ENCODE results near the gene FBXO17. TPM values are rescaled to one million over a fixed set of nuclear protein-coding genes. Genes with fewer than 3 reads are reported as not detected.
A peak's percentile ranks its signal among the peaks of the same experiment; 100 is the strongest.

FBXO17 gene
- total RNA-seq, 2 experiments from 2014 or later: not detected

DNA sequence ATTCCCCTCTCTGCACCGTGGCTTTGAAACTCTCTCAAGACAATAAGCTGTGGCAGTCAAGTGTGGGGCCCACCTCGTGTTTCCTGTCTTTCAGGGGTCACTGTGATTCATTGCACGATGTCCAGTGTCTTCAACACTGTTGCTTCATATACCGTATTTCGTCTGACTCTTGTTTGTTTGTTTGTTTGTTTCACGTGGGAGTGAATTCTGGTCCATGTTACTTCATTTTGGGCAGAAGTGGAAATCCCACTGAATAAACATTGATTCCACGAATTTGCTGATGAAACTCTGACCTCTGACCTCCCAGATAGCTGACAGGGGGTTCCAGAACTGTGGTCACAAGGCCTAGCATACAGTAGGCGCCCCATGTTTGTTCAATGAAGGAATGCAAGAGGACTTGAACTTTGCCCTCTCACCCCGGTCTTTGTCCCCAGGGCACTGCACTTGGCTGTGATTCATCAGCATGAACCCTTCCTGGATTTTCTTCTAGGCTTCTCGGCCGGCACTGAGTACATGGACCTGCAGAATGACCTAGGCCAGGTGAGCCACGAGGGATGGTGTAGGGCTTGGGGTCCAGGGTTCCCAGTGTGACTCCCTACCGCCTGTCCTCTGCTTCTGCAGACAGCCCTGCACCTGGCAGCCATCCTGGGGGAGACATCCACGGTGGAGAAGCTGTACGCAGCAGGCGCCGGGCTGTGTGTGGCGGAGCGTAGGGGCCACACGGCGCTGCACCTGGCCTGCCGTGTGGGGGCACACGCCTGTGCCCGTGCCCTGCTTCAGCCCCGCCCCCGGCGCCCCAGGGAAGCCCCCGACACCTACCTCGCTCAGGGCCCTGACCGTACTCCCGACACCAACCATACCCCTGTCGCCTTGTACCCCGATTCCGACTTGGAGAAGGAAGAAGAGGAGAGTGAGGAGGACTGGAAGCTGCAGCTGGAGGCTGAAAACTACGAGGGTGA lies 70.7 kb downstream of the FBXO17 start:
- ATAC-seq (ENCODE audit: poor library complexity): no peak
- DNase-seq: peak in 1 of 14 experiments; percentile 25
- Histone ChIP-seq H3K27me3 (ENCODE audit: control insufficient read depth in 1 of 2, insufficient read depth in 2 of 2, low read length in 2 of 2) (no peaks in the 10 kb centered on the region), H3K4me1 (ENCODE audit: insufficient read depth, low read length) (peaks cover 26% of the 10 kb centered on the region), H3K4me3 (ENCODE audit: low read length) (no peak overlapping the region), H3K27ac (ENCODE audit: low read depth in 1 of 2, low read length in 2 of 2) (no peak overlapping the region), H3K36me3 (ENCODE audit: insufficient read depth, low read length) (peaks cover 42% of the 10 kb centered on the region), H3K9me3 (ENCODE audit: control insufficient read depth in 1 of 2, insufficient read depth in 1 of 2, low read length in 2 of 2) (no peaks in the 10 kb centered on the region)
- Mint-ChIP-seq H3K27ac (no peak overlapping the region), H3K4me3 (no peak overlapping the region), H3K4me1 (ENCODE audit: low read depth) (peaks cover 28% of the 10 kb centered on the region), H3K9me3 (no peaks in the 10 kb centered on the region), H3K27me3 (no peaks in the 10 kb centered on the region), H3K36me3 (ENCODE audit: low read depth) (peaks cover 39% of the 10 kb centered on the region)
- CTCF ChIA-PET: no interaction called here
- no peak for TF ChIP-seq CTCF (IDR thresholded peaks at IDR 0.05)
- intact Hi-C loops (cut with DNase I, micrococcal nuclease): no loop called here
- POLR2A ChIA-PET: no interaction called here

DNA sequence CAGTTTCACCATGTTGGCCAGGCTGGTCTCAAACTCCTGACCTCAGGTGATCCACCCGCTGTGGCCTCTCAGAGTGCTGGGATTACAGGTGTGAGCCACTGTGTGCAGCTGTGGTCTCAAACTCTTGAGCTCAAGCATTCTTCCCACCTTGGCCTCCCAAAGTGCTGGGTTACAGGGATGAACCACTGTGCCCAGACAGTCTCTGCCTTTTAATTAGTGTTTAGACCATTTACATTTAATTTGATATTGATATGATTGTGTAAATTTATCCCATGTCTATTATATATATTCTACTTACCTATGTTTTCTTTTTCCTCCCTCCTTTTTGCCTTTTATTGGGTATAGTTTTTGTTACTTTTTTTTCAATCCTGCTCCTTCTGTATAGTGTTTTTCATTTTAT lies 73.9 kb downstream of the FBXO17 start:
- Mint-ChIP-seq H3K9me3 (no peaks in the 10 kb centered on the region), H3K36me3 (ENCODE audit: low read depth) (peaks cover 35% of the 10 kb centered on the region), H3K4me1 (ENCODE audit: low read depth) (peaks cover 47% of the 10 kb centered on the region), H3K27me3 (no peaks in the 10 kb centered on the region), H3K27ac (no peak overlapping the region), H3K4me3 (peak overlapping the region; percentile 93)
- Histone ChIP-seq H3K36me3 (ENCODE audit: insufficient read depth, low read length) (peaks cover 25% of the 10 kb centered on the region), H3K9me3 (ENCODE audit: control insufficient read depth in 1 of 2, insufficient read depth in 1 of 2, low read length in 2 of 2) (no peaks in the 10 kb centered on the region), H3K27ac (ENCODE audit: low read depth in 1 of 2, low read length in 2 of 2) (no peak overlapping the region), H3K27me3 (ENCODE audit: control insufficient read depth in 1 of 2, insufficient read depth in 2 of 2, low read length in 2 of 2) (no peaks in the 10 kb centered on the region), H3K4me1 (ENCODE audit: insufficient read depth, low read length) (peaks cover 41% of the 10 kb centered on the region), H3K4me3 (ENCODE audit: low read length) (no peak overlapping the region)
- ChIA-PET POLR2A (interaction anchor here (2.5 kb wide), 1 partner anchor 28 kb away, joined by 27 read pairs; the partner anchor contains the start of genes MRPS12 and SARS2), CTCF (interaction anchor here (1.1 to 2.9 kb wide), 3 partner anchors 14 to 132 kb away, joined by 3 to 46 read pairs (median 9); partner anchors contain the start of genes MRPS12 and SARS2)
- no peak for DNase-seq
- intact Hi-C loops (cut with DNase I, micrococcal nuclease): no loop called here
- ATAC-seq (ENCODE audit: poor library complexity): no peak
- no peak for TF ChIP-seq CTCF (IDR thresholded peaks at IDR 0.05)

- no peaks in the 10 kb centered on the region for H3K9me3 Mint-ChIP-seq
- Histone ChIP-seq H3K4me3 (ENCODE audit: low read length) (peak overlapping the region; percentile 97), H3K27me3 (ENCODE audit: control insufficient read depth in 1 of 2, insufficient read depth in 2 of 2, low read length in 2 of 2) (no peaks in the 10 kb centered on the region), H3K4me1 (ENCODE audit: insufficient read depth, low read length) (peaks cover 44% of the 10 kb centered on the region), H3K36me3 (ENCODE audit: insufficient read depth, low read length) (peaks cover 18% of the 10 kb centered on the region), H3K27ac (ENCODE audit: low read depth in 1 of 2, low read length in 2 of 2) (peak overlapping the region in 1 of 2 donors; percentile 97), H3K9me3 (ENCODE audit: control insufficient read depth in 1 of 2, insufficient read depth in 1 of 2, low read length in 2 of 2) (no peaks in the 10 kb centered on the region)
- no peak for TF ChIP-seq CTCF (IDR thresholded peaks at IDR 0.05)
- H3K4me1 Mint-ChIP-seq (ENCODE audit: low read depth): peaks cover 47% of the 10 kb centered on the region
- no peaks in the 10 kb centered on the region for H3K27me3 Mint-ChIP-seq
- peak overlapping the region; percentile 93 for H3K4me3 Mint-ChIP-seq
- DNase-seq (no peak), ATAC-seq (ENCODE audit: poor library complexity) (no peak)
- intact Hi-C loops (cut with DNase I, micrococcal nuclease): no loop called here
- H3K27ac Mint-ChIP-seq: peak overlapping the region; percentile 89
- ChIA-PET POLR2A (interaction anchor here (0.6 to 2.5 kb wide), 13 partner anchors 19 to 526 kb away, joined by 3 to 27 read pairs (median 5); partner anchors contain the start of genes ECH1, EIF3K, GMFG and HNRNPL), CTCF (interaction anchor here (0.6 to 2.9 kb wide), 8 partner anchors 13 to 998 kb away, joined by 3 to 46 read pairs (median 4); partner anchors contain the start of genes FAM98C, MRPS12, PSMD8 and SARS2)
- H3K36me3 Mint-ChIP-seq (ENCODE audit: low read depth): peaks cover 35% of the 10 kb centered on the region
Observed at GRCh38 chr19:38900743-38901190, 74.8 kb downstream of the FBXO17 start.

All from CD4-positive, alpha-beta T cell (primary cell).